NCI-H2107 treated with DMSO at 0.1 percent for 48 hours (cell line): Measurements from ENCODE around the gene ACTL9.

Experiments used
- DNase-seq: peaks from one replicate; lab custom pipeline; 2025; ENCODE audit not compliant: unreplicated experiment; lab: John Stamatoyannopoulos, UW

The ACTL9 gene

GRCh38 chr19:8686549-8686948, 12.0 kb downstream of the ACTL9 start:
- no peak for DNase-seq

- DNase-seq = no peak
These were observed 14.3 kb downstream of the ACTL9 start for GRCh38 chr19:8684001-8684902.

GRCh38 chr19:8682931-8683330, 15.7 kb downstream of the ACTL9 start:
- DNase-seq = no peak

GRCh38 chr19:8682472-8682871, 16.1 kb downstream of the ACTL9 start:
- DNase-seq = no peak

- DNase-seq = no peak
These were observed 17.1 kb downstream of the ACTL9 start for GRCh38 chr19:8681345-8682029.

GRCh38 chr19:8680676-8681344, 17.8 kb downstream of the ACTL9 start:
- DNase-seq = no peak

- DNase-seq = no peak
These were observed 20.3 kb downstream of the ACTL9 start for GRCh38 chr19:8678244-8678807.

GRCh38 chr19:8675066-8675465, 23.5 kb downstream of the ACTL9 start:
- DNase-seq = no peak

- no peak for DNase-seq
These were observed 25.2 kb downstream of the ACTL9 start for GRCh38 chr19:8673276-8673891.

GRCh38 chr19:8666814-8667405, 31.7 kb downstream of the ACTL9 start:
- DNase-seq = no peak

GRCh38 chr19:8665468-8666213, 33.0 kb downstream of the ACTL9 start:
- DNase-seq = no peak

- DNase-seq = no peak
These were observed 33.9 kb downstream of the ACTL9 start for GRCh38 chr19:8664671-8665057.

GRCh38 chr19:8663920-8664670, 34.5 kb downstream of the ACTL9 start:
- DNase-seq = no peak

- DNase-seq = no peak
These were observed 36.3 kb downstream of the ACTL9 start for GRCh38 chr19:8662263-8662662.

- DNase-seq = no peak
These were observed 38.7 kb downstream of the ACTL9 start for GRCh38 chr19:8659905-8660304.

- no peak for DNase-seq
These were observed 40.7 kb downstream of the ACTL9 start for GRCh38 chr19:8657869-8658268.

- DNase-seq = peak; percentile 14
These were observed 43.3 kb downstream of the ACTL9 start for GRCh38 chr19:8655340-8655709.

GRCh38 chr19:8654591-8655339, 43.8 kb downstream of the ACTL9 start:
- DNase-seq = peak; percentile 27

- no peak for DNase-seq
These were observed 50.4 kb downstream of the ACTL9 start for GRCh38 chr19:8648240-8648639.
